ENCODE data around the gene RAPGEF3.

DNA sequence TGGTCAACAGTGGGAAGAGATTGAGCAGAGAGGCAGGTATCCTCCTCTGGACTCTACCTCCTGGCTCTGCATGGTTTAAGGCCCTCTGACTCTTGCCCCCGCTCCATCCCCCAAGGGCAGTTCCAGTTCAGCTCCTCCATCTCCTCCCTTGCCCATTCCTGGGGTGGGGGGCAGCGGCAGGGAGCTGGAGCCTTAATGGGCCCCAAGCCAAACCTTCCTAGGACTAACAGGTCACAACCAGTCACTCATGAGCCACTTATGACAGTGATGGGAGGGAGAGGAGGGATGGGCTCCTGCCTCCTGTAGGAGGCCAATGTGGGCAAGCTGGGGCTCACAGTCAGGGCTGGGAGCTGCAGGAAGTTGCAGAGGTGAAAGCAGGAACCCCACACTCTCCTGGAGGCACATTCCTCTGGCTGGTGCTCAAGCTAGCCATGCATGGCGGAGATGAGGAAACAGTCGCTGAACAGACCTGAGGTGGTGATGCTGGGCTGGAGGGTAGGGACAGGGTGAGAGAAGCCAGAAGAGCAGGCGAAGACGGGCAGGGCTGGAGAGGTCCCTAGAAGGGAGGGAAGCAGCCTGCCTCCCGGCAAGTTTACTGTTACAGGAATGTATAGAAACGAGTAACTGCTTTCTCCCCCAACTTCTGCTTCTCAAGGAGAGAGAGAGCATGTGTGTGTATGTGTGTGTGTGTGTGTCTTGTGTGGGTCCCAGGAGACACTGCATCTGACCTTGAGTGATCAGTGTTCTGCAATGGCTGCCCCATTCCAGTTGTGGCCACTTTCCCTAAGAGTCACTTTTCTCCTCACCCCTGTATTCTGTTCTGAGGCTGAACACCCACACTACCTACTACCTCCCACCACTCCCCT lies 5.0 kb upstream of the RAPGEF3 start:
- TF ChIP-seq, protein P1, sequence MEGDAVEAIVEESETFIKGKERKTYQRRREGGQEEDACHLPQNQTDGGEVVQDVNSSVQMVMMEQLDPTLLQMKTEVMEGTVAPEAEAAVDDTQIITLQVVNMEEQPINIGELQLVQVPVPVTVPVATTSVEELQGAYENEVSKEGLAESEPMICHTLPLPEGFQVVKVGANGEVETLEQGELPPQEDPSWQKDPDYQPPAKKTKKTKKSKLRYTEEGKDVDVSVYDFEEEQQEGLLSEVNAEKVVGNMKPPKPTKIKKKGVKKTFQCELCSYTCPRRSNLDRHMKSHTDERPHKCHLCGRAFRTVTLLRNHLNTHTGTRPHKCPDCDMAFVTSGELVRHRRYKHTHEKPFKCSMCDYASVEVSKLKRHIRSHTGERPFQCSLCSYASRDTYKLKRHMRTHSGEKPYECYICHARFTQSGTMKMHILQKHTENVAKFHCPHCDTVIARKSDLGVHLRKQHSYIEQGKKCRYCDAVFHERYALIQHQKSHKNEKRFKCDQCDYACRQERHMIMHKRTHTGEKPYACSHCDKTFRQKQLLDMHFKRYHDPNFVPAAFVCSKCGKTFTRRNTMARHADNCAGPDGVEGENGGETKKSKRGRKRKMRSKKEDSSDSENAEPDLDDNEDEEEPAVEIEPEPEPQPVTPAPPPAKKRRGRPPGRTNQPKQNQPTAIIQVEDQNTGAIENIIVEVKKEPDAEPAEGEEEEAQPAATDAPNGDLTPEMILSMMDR (IDR thresholded peaks at IDR 0.05), result no peak
- no peak for TF ChIP-seq POLR2AphosphoS5 (IDR thresholded peaks at IDR 0.05)
- no peak for TF ChIP-seq POLR2A (IDR thresholded peaks at IDR 0.05)

Measured in breast epithelium (tissue), 3 donors.